CD4-positive, alpha-beta T cell treated with Interleukin-4 for 4 hours (primary cell): Measurements from ENCODE around the gene PRKCQ.
A peak's percentile ranks its signal among the peaks of the same experiment; 100 is the strongest.

Source experiments
- DNase-seq: peaks from one replicate; pipeline ENCODE4 v3.0.0-alpha.2; 2020

The PRKCQ gene

DNA sequence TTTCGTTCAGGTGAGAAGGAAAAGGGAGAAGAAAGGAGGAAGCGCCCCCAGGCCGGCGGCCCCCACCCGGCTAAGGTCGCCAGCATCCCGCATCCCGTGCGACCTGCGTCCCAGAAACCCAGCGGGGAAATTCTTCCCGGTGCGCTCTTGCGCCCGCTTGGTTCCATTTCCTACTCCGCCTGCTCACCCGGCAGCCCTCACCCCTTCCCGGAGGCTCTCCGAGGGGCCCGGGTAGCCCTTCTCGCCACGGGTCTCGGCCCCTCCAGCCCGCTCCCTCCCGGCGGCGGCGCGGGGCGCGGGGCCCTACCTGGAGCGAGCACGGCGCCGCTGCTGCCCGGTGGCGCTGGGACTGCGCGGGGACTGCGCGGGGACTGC, at the start of gene PRKCQ:
Gene PRKCQ, minus strand, starts transcription at position 373 of the 375 bp plus-strand sequence. CDS start 65,141 bp downstream, outside the sequence.
- DNase-seq, result no peak

DNA sequence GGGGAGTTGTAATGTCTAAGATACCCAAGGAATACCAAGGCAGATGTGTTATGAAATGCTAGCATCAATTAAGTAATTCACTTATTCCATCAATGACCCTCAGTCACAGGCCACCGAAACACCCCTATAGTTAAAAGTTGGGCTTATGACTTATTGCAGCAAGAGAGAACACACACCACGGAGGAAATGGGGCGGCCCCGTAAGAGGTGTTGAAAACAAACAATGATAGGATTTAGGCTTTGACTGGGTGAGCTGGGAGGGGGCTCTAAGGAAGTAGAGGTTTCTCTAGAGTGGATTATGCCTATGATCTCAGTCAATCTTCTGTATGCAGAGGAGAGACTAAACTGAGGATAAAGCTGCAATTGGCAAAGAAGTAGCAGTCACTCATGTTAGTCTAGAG, 45.4 kb upstream of the PRKCQ start:
- no peak for DNase-seq

DNA sequence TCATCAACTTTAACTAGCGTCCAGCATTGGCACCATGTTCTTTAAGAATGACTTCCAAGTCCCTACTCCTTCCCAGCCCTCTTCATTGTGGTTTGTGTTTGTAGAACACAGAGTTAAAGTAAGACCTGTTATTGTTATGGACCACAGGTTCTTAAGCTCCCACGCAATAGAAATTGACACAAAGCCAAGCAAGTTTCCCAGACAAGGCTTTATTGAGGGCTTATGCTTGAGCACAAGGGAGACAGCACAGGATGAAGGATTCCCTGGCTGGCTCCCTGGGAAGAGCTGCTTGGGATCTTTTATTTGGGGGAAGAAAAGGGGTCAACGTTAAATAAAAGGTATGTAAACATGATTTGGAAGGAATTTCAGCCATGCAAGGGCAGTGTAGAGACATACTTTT, 44.3 kb upstream of the PRKCQ start:
- no peak for DNase-seq

GRCh38 chr10:6622921-6623320, 42.8 kb upstream of the PRKCQ start:
- no peak for DNase-seq

DNA sequence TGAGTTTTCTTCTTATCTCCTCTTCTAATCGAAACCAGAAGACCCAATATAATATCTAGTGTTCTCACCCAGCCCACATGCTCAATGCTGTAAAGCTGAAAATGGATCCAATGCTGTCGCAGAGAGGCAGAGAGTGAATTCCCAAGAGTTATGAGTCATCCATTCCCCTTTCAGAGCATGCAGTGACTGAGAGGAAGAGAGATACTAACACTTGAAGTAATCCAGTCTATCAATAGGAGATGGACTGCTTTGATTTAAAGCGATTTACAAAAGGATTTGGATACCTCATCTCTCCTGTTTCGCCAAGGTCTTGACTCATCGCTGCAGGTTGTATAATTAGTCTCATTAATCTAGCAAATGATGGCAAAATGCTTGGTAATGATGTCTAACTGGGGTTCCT, 41.5 kb upstream of the PRKCQ start:
- no peak for DNase-seq

DNA sequence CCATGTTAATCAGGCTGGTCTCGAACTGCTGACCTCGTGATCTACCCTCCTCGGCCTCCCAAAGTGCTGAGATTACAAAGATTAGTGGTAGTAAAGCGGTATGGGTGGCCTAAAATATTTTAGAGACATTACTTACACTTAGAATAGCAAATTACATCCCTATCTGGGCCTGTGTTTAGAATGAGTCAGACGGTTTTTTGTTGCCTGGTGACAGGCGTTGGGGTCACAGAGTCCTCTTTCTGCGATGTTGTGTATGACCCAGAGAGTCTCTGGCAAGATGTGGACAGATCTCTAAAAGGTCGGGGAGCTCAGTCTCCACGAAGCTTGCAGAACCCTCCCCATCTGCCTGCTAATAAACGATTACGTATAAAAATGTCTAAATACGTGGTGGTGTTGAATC, 39.6 kb upstream of the PRKCQ start:
- no peak for DNase-seq

GRCh38 chr10:6618340-6618739, 38.3 kb upstream of the PRKCQ start:
- DNase-seq, result no peak

DNA sequence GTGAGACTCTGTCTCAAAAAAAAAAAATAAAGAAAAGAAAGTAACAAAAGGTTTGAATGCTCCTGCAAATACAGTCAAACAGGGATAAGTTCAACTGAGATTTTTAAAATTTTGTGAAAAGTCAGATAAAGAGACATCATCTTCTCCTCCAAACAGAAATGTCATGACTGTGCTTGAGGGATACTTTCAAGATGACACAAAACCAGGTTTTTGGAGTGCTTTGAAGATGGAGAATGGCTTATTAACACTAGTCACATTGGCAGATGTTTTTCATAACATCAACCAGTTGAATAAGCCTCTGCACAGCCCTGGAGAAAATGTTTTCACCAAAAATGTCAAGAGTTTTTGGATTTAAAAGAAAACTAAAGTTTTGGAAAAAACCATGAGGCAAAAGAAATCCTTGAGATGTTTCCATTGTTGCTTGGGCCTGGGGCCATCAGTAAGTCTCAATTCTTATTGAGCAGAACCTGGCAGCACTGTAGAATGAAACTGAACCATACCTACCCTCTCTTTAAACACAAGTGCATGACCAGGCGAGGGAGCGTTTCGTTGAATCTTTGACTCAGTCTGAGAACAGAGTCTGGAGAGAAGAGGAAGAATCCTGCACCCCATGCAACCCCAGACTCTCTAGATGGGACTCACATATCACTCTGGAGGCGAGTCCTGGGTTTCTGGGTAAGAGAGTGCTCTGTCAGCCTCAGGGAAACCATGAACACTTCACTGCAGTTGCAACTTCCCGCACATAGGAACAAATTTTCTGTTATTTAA, 37.4 kb upstream of the PRKCQ start:
- DNase-seq, result no peak

- DNase-seq, result no peak
Observed at GRCh38 chr10:6615971-6616370, 35.9 kb upstream of the PRKCQ start.

GRCh38 chr10:6612371-6612770, 32.3 kb upstream of the PRKCQ start:
- peak; percentile 86 for DNase-seq

DNA sequence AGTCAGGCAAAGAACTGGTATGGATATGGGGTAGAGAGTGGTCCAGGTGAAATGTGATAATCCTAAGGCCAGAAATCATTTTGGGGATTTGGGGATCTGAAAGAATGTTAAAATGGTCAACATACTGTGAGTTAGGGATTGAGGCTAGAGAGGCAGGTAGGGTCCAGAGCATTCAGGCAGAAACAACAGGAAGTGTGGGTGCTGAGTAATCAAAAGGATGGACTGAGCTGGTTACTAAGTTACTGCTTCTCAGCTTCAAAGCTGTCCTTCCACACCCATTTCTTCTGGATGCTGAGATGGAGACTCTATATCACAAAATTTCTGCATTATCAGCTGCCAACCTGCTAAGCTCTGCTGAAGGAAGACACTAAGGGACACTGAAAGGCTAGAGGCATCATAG, 30.6 kb upstream of the PRKCQ start:
- DNase-seq, result peak; percentile 40

GRCh38 chr10:6609625-6610024, 29.5 kb upstream of the PRKCQ start:
- DNase-seq, result no peak

DNA sequence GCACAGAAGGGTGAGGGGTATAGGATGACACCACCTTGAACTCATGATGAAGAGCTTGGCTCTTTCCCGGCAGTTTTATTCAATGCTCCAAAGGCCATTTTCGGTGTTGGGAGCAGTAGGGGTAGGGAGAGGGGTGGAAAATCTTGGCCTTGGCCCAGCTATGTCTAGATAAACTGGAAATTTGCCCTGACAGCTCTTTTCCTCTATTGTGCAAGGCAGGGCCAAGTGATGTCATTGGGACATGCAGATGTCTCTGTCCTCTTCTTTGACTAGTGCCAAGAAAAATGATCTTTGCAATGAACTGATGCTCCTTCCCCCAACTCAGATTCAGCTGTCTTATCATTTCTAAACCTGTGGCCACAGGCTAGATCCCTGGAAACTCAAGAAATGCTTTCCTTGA, 27.7 kb upstream of the PRKCQ start:
- DNase-seq, result no peak

DNA sequence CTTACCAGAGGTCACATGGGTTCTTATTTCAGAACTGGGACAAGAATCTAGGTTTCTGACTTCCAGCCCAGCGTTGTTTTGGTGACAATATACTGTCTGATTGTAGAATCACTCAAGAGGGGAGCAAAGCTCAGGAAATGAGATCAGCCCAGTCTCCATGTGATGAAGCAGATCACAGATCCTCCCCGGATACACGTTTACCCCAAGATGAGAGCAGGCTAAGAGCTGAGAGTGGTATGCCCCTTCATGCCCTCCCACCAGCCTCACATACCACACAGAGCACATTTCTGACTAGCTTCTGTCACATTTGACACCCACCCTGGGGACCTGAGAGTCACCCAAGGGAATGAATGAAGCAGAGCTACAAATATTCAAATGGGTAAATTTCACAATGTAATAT, 27.1 kb upstream of the PRKCQ start:
- peak; percentile 74 for DNase-seq

GRCh38 chr10:6603142-6604125, 23.4 kb upstream of the PRKCQ start:
- DNase-seq, result no peak

GRCh38 chr10:6602700-6603084, 22.6 kb upstream of the PRKCQ start:
- DNase-seq, result no peak

GRCh38 chr10:6602026-6602699, 22.1 kb upstream of the PRKCQ start:
- DNase-seq, result no peak

DNA sequence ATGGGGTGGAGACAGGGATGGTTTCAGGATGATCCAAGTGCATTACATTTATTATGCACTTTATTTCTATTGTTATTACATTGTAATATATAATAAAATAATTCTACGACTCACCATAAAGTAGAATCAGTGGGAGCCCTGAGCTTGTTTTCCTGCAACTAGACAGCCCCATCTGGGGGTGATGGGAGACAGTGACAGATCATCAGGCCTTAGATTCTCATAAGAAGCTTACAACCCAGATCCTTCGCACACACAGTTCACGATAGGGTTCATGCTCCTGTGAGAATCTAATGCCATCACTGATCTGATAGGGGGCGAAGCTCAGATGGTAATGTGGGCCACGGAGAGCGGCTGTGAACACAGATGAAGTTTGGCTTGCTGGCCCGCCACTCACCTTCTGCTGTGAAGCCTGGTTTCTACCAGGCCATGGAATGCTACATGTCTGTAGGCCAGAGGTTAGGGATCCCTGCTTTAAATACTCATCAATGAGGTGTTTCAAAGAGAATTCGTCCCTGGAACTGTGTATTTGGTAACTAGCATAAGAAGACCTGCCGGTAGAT, 21.2 kb upstream of the PRKCQ start:
- peak; percentile 66 for DNase-seq

DNA sequence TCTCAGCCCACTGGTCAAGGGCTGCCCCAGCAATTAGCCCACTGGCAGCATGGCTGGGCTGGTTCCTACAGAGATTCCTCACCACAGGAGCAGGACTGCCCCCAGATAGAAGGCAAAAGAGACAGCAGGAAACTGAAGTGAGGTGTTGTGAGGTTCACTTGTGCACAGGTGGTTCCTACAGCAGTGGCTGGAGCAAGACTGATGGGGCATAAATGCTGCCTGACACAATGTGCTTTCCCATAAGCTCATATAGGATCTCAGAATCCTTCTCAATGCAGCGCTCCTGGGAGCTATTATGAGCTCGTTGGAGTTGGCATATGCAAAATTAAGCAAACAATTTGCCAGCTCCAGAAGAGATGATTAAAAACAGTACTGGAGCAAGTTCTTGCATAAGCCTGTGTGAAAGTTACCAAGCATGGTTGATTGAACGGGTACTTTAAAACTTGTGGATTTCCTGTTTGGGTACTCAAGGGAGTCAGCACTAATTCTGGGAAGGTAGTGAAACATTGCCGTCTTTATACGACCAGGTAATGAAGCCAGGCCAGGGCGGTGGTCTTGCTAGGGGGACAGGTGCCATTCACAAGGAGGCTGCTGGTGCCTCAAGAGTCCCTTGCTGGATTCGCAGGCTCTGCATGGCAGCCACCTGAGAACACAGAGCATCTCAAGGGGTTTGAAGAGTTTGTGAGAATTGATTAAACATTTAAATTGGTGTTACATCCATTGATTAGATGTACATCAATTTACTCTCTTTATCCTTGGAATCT, 20.3 kb upstream of the PRKCQ start:
- DNase-seq, result no peak

DNA sequence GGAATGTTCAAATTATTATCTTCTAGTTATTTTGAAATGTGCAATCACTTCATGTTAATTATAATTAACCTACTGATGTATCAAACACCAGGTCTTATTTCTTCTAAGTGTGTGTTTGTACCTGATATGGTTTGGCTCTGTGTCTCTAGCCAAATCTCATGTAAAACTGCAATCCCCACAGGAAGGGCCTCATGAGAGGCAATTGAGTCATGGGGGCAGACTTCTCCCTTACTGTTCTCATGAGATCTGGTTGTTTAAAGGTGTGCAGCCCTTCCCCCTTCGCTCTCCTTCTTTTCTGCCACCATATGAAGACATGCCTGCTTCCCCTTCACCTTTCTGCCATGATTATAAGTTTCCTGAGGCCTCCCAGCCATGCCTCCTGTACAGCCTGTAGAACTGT, 18.6 kb upstream of the PRKCQ start:
- no peak for DNase-seq

DNA sequence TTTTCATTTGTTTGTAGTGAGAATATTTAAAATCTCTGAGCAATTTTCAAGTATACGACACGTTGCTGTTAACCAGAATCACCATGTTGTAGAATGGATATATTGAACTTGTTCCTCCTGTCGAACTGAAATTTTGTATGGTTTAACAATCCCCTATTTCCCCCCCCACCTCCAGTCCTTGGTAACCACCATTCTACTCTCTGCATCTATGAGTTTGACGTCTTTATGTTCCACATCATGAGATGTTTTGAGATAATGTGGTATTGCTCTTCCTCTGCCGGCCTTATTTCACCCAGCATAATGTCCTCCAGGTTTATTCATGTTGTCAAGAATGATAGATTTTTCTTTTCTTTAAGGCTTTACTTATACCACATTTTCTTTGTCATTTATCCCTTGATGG, 17.4 kb upstream of the PRKCQ start:
- no peak for DNase-seq

DNA sequence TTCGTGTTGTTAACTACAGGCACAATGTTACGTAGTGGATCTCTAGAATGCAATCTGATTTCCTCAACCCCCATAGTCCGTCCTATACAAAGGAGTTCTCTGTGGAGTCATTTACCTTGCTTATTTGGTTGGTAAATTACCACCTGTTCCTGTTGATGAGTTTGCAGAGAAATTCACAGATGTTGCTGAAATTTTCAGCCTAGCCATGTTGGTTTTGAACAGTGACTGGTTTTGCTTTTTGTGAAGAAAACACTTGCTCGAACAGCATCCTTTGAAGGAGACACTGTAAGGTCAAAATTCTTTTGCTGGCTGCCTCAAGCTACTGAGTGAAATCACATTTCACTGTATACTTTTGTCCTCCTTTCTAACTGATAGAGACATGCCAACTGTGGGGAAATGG, 15.4 kb upstream of the PRKCQ start:
- DNase-seq, result no peak
